Ectodermal cell (in vitro differentiated cells): ENCODE results near the gene CCER1.

Experiments used
- H3K27ac ChIP-seq: 2 replicates; pipeline ENCODE4 v1.7.0; 2013; ENCODE audit warnings: mild to moderate bottlenecking, low read depth, low read length; ENCODE audit not compliant: insufficient read depth, poor library complexity, severe bottlenecking
- H3K27me3 ChIP-seq: 2 replicates; pipeline ENCODE4 v1.7.0; 2013; ENCODE audit warnings: mild to moderate bottlenecking, low read length; ENCODE audit not compliant: insufficient read depth, control insufficient read depth, poor library complexity, severe bottlenecking
- H3K36me3 ChIP-seq: one replicate; pipeline ENCODE4 v1.7.0; 2013; ENCODE audit warnings: low read length; ENCODE audit not compliant: control insufficient read depth, insufficient read depth
- H3K4me1 ChIP-seq: one replicate; pipeline ENCODE4 v1.7.0; 2013; ENCODE audit warnings: low read length; ENCODE audit not compliant: control insufficient read depth, insufficient read depth
- H3K4me3 ChIP-seq: 2 replicates; pipeline ENCODE4 v1.7.0; 2013; ENCODE audit warnings: low read depth, low read length, control low read depth; ENCODE audit not compliant: insufficient read depth
- H3K9me3 ChIP-seq: 2 replicates; pipeline ENCODE4 v1.7.0; 2013; ENCODE audit warnings: mild to moderate bottlenecking, low read length, moderate library complexity; ENCODE audit not compliant: control insufficient read depth
- WGBS, 2 experiments: methylation state at CpG; one replicate each; pipeline ENCODE4 v1.1.7; 2013; ENCODE audit warnings: missing lambda C conversion rate in 2 of 2; 5-methylcytosine and 5-hydroxymethylcytosine counted together

CCER1 gene

DNA sequence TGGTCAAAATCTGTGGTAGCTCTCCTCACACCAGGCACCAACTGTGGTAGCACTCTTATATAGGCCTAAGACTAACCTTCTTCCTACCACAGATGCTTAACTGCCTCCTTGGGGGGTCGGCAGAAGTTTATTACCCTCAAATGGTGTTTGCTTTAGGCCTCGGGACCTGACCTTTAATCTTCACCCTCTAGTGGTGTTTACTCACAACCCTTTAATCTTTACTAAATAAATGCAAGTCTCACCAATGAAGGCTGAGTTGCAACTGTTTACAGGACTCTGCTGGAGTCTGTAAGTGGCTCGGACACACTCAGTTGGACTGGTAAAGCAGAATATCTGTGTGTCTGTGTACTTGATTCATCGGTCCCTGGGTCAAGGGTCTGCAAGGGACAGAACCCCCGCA is 29.4 kb downstream of the CCER1 start:
- H3K9me3 ChIP-seq: no peaks in the 10 kb centered on the region
- no peak overlapping the region for H3K27ac ChIP-seq
- no peaks in the 10 kb centered on the region for H3K27me3 ChIP-seq
- H3K4me1 ChIP-seq: no peaks in the 10 kb centered on the region
- WGBS, 2 experiments: 84 to 85% methylated on average over 5 of the region's 5 CpGs
- H3K4me3 ChIP-seq: no peak overlapping the region
- H3K36me3 ChIP-seq: no peaks in the 10 kb centered on the region

DNA sequence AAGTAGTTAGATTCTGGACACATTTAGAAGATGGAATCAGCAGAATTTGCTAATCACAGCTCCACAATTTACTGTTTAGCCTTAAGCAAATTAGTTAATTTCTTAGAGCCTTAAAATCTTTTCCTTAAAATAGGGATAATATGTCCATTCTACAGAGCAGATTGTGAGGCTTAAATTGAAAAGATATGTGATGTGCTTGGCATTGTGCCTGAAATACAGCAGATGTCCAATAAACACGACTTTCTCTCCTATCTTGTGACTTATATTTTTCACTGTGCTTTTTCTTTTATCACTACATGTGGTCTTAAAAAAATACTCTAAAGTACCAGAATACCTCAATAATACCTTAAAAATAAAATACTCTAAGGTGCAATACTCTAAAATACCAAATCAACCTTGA is 30.6 kb downstream of the CCER1 start:
- 80 to 100% methylated on average over 1 of the region's 1 CpG for WGBS, 2 experiments

DNA sequence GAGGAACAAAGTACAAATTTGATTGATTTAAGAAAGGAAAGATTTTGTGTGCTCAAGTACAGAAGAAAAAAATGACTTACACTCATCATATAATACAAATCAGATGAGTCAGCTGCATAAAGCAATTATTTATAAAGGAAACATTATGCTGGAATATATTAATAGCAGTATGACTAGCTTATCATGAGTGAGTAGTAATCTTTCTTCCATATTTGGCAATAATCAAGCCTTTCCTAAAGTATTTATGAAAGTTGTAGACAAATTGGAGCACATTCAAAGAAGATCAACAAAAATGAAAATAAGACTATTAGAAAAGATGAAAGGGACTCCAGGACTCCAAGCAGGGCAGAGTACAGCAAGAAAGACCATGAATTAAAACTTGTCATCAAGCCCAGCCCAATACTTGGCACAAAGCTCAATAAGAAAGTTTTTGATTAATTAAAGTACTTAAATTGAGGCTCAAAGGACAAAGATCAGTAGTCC is 32.8 kb downstream of the CCER1 start:
- Histone ChIP-seq H3K9me3 (no peaks in the 10 kb centered on the region), H3K36me3 (no peaks in the 10 kb centered on the region), H3K4me1 (no peaks in the 10 kb centered on the region), H3K27me3 (no peaks in the 10 kb centered on the region), H3K4me3 (no peak overlapping the region), H3K27ac (no peak overlapping the region)

More for the DNA sequence above, 30.6 kb downstream of the CCER1 start:
- no peak overlapping the region for H3K27ac ChIP-seq
- H3K9me3 ChIP-seq: no peaks in the 10 kb centered on the region
- H3K27me3 ChIP-seq: no peaks in the 10 kb centered on the region
- no peaks in the 10 kb centered on the region for H3K4me1 ChIP-seq
- H3K36me3 ChIP-seq: no peaks in the 10 kb centered on the region
- no peak overlapping the region for H3K4me3 ChIP-seq

DNA sequence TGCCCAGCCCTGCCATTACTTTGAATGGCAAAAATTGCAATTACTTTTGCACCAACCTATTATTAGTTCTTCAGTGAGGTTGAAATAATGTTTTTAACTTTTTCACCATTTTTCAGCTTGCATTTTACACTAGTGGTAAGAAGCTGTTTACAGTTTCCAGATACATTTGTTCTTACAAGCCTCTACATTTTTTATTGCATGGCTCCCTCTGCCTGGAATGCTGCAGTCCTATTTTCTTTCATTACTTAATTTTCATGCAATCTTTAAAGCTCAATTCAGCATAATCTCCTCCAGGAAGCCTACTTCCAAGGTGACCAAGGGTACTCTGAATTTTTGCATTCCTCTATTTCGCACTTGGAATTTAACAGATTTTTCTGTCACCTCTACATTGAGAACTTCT is 33.4 kb downstream of the CCER1 start:
- WGBS, 2 experiments: 91 to 100% methylated on average over 1 of the region's 1 CpG
- H3K27me3 ChIP-seq: no peaks in the 10 kb centered on the region
- no peaks in the 10 kb centered on the region for H3K4me1 ChIP-seq
- H3K36me3 ChIP-seq: no peaks in the 10 kb centered on the region
- no peaks in the 10 kb centered on the region for H3K9me3 ChIP-seq
- no peak overlapping the region for H3K27ac ChIP-seq
- no peak overlapping the region for H3K4me3 ChIP-seq

DNA sequence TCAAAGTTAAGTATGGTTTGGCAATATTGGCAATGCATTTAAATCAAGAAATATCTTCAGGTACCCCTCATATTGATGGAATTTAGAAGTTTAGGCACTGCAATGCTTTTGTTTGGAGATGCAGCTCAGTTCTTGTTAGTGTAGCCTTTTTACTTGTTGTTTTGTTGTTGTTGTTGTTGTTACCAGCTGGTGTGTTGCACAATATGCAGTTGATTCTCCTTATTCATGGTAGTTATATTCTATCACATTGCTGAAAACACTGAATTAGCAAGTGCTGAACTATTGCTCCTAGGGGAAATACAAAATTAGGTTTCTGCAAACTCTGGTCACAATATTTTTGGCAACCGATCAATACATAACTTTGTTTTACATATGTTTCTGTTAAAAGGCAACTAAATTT is 34.8 kb downstream of the CCER1 start:
- H3K27ac ChIP-seq: no peak overlapping the region
- WGBS, 2 experiments: no CpG with 5 or more reads among the region's 1 CpG
- H3K4me3 ChIP-seq: no peak overlapping the region
- no peaks in the 10 kb centered on the region for H3K4me1 ChIP-seq
- no peaks in the 10 kb centered on the region for H3K27me3 ChIP-seq
- no peaks in the 10 kb centered on the region for H3K9me3 ChIP-seq
- H3K36me3 ChIP-seq: no peaks in the 10 kb centered on the region

DNA sequence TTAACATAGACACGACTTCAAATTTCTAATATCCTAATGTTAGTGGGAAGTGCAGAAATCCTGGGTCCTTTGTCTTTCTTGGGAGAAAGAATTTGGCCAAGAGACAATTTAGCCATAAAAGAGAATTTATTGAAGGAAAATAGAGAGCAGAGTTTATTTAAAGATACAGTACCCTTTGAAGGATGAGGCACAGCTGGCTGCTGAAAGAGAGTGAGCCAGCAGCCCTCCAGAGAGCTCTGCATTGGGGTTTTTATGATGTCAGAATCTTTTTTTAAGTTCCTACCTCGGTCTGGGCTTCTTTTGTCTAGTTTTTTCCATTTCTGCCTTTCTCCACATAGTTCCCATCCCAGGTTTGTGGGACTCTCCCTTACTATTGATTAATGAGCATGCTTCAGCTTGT is 37.5 kb downstream of the CCER1 start:
- Histone ChIP-seq H3K36me3 (no peaks in the 10 kb centered on the region), H3K4me3 (no peak overlapping the region), H3K4me1 (no peaks in the 10 kb centered on the region), H3K27me3 (no peaks in the 10 kb centered on the region), H3K27ac (no peak overlapping the region), H3K9me3 (no peaks in the 10 kb centered on the region)
- 69 to 97% methylated on average over 1 to 2 of the region's 2 CpGs for WGBS, 2 experiments

DNA sequence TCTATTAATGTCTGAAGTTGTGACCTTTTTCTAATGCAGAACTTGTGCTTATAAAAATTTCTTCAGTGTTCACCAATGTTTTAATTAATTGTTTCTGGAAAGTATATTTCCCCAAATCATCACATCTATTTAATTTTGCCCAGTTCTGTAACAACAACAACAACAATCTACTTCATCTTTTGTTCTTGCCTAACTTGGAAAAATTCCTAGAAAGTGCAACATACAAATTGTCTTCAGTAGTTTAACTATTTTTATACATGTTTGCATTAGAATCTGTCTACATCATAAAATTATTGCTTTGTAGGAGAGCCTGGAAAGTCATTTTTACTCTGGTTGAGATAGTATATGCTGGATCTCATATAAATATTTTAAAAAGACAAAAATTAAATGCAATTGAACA is 38.5 kb downstream of the CCER1 start:
- H3K4me3 ChIP-seq: no peak overlapping the region
- H3K9me3 ChIP-seq: no peaks in the 10 kb centered on the region
- no peaks in the 10 kb centered on the region for H3K27me3 ChIP-seq
- H3K27ac ChIP-seq: no peak overlapping the region
- H3K4me1 ChIP-seq: no peaks in the 10 kb centered on the region
- H3K36me3 ChIP-seq: no peaks in the 10 kb centered on the region

DNA sequence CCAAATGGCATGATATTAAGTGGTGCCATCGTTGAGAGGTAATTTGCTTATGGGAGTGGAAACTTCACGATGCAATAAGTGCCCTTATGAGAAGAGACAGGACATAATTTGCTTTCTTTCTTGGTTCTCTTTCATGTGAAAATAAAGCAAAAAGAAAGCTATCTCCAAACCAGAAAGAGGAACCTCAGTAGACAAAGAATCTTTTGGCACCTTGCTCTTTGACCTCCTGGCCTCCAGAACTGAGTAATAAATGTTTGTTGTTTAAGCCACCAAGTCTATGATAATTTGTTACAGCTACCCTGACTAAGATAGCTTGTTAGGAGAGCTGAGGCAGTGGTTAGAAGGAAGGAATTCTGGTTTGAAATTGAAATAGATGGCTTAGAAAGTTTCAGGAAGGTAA is 39.6 kb downstream of the CCER1 start:
- 92 to 94% methylated on average over 2 of the region's 2 CpGs for WGBS, 2 experiments

DNA sequence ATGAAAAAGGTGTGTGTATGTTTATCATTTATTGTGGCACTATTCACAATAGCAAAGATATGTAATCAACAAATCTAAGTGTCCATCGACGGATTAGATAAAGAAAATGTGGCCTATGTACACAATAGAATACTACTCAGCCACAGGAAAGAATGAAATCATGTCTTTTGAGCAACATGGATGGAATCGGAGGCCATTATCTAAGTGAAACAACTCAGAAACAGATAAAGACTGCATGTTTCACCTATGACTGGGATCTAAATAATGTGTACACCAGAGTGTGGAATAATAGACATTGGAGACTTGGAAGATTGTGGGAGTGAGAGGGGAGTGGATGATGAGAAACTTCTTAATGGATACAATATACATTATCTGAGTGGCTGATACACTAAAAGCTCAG is 44.0 kb downstream of the CCER1 start:
- 89 to 96% methylated on average over 3 of the region's 3 CpGs for WGBS, 2 experiments
- no peaks in the 10 kb centered on the region for H3K27me3 ChIP-seq
- no peaks in the 10 kb centered on the region for H3K36me3 ChIP-seq
- H3K9me3 ChIP-seq: no peaks in the 10 kb centered on the region
- no peaks in the 10 kb centered on the region for H3K4me1 ChIP-seq
- no peak overlapping the region for H3K27ac ChIP-seq
- no peak overlapping the region for H3K4me3 ChIP-seq

More for the DNA sequence above, 39.6 kb downstream of the CCER1 start:
- Histone ChIP-seq H3K4me3 (no peak overlapping the region), H3K27me3 (no peaks in the 10 kb centered on the region), H3K9me3 (no peaks in the 10 kb centered on the region), H3K27ac (no peak overlapping the region), H3K36me3 (no peaks in the 10 kb centered on the region), H3K4me1 (no peaks in the 10 kb centered on the region)

DNA sequence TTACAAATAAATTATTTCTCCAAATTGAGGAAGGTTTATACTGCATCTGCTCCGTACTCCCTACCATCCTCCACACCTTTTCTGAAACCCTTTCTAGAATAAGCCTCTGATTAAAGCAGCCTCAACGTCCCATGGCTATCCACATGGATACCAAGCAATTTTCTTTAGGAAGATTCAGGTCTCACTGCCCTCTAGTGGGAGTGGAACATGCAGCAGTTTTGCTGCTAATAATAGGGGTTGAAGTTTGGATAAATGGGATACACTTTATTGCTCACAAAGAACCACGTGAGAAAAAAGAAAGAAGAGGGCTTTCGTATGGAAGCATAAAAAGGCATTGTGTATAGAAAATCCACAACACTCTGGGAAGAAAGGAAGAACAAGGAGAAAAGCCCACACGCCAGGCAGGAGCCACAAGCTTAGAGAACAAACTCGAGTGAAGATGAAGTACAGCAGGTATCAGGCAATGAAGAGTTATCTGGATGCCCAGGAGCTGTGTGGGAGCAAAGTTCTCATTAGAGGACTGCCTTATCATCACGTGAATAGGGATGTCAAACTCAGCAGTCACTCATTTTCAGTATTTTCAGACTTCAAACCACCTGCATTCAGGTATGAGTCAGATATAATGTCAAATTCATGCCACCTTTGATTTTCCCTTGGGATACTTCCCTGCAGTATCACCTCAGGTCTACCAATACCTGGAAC is 45.8 kb downstream of the CCER1 start:
- H3K27me3 ChIP-seq: no peaks in the 10 kb centered on the region
- whole genome bisulfite sequencing, 2 experiments: 52 to 54% methylated on average over 7 of the region's 7 CpGs

DNA sequence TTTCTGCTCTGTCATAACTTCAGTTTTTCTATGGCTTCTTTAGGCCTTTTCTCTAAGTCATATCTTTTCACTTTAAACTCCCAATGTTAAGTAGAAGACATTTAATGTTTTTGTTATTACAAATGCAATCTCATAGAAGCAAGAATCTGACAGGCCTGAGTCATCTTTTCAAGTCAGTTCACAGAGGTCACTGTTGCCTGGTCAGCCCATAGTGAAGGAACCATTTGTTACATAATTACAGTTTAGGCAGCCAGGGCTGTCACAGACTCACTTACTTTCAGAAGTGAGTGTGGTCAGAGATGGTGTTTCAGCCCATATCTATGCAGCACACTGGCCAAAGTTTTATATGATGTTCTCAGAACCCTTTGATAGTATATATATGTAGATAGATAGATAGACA is 46.5 kb downstream of the CCER1 start:
- Histone ChIP-seq H3K4me1 (no peaks in the 10 kb centered on the region), H3K27ac (no peak overlapping the region), H3K4me3 (no peak overlapping the region), H3K36me3 (no peaks in the 10 kb centered on the region), H3K27me3 (no peaks in the 10 kb centered on the region), H3K9me3 (no peaks in the 10 kb centered on the region)

More for the DNA sequence above, 45.8 kb downstream of the CCER1 start:
- no peaks in the 10 kb centered on the region for H3K36me3 ChIP-seq
- H3K4me1 ChIP-seq: no peaks in the 10 kb centered on the region
- H3K4me3 ChIP-seq: no peak overlapping the region
- no peak overlapping the region for H3K27ac ChIP-seq
- H3K9me3 ChIP-seq: no peaks in the 10 kb centered on the region
